Sigmoid colon (tissue), 7 donors: ENCODE measurements around the gene SMIM10L2A. TPM values are rescaled to one million over a fixed set of nuclear protein-coding genes. Genes with fewer than 3 reads are reported as not detected.

Source experiments
- DNase-seq: peaks from one replicate; pipeline ENCODE4 v3.0.0-alpha.2; 2019
- H3K27ac ChIP-seq, 4 donors: fragments of 200-600 bp; sonication (generic); one replicate each; pipeline ENCODE4 v1.5.1; 2016 to 2019; ENCODE audit warnings: mild to moderate bottlenecking in 1 of 4
- H3K27me3 ChIP-seq, 3 donors: fragments of 200-600 bp; sonication (generic); one replicate each; pipeline ENCODE4 v1.5.1; 2019; ENCODE audit warnings: mild to moderate bottlenecking in 1 of 3
- H3K36me3 ChIP-seq, 4 donors: fragments of 200-600 bp; sonication (generic); one replicate each; pipeline ENCODE4 v1.5.1; 2016 to 2019
- H3K4me1 ChIP-seq, 4 donors: fragments of 200-600 bp; sonication (generic); one replicate each; pipeline ENCODE4 v1.5.1; 2017 to 2019
- H3K4me3 ChIP-seq, 4 donors: fragments of 200-600 bp; sonication (generic); one replicate each; pipeline ENCODE4 v1.5.1; 2017 to 2019; ENCODE audit warnings: mild to moderate bottlenecking in 2 of 4, moderate library complexity in 1 of 4
- H3K9me3 ChIP-seq, 4 donors: fragments of 200-600 bp in 3 of 4; sonication (generic) in 3 of 4; one replicate each; pipeline versions ENCODE4 v1.5.1 to v1.6.1; 2013 to 2019
- CTCF ChIP-seq, 4 experiments: fragments of 450-650 bp in 3 of 4; fragments of 200-600 bp in 1 of 4; IDR thresholded peaks; one replicate each; pipeline ENCODE4 v1.5.1; 2016 to 2019; ENCODE audit warnings: antibody characterized with exemption in 4 of 4, mild to moderate bottlenecking in 3 of 4, moderate library complexity in 2 of 4
- EP300 ChIP-seq, 4 donors: sonication (generic); formaldehyde crosslinking; IDR thresholded peaks; one replicate each; pipeline ENCODE4 v1.6.1; 2017; ENCODE audit warnings: antibody characterized with exemption in 4 of 4
- POLR2A ChIP-seq, 2 donors: fragments of 450-650 bp; IDR thresholded peaks; one replicate each; pipeline ENCODE4 v1.6.1; 2016; ENCODE audit warnings: antibody characterized with exemption in 2 of 2, mild to moderate bottlenecking in 2 of 2, moderate library complexity in 2 of 2
- POLR2AphosphoS5 ChIP-seq, 4 donors: sonication (generic); formaldehyde crosslinking; IDR thresholded peaks; one replicate each; pipeline ENCODE4 v1.6.1; 2017; ENCODE audit warnings: antibody characterized with exemption in 4 of 4
- WGBS, 2 donors: extraction: QIAGEN DNeasy Blood & Tissue Kit; methylation state at CpG; one replicate each; pipeline ENCODE4 v1.1.7; 2013; 5-methylcytosine and 5-hydroxymethylcytosine counted together
- intact Hi-C: fragments of 100-400 bp; cut with DNase I; formaldehyde crosslinking; loops from one replicate; pipeline ENCODE4 v1.15.1; 2023
- polyA plus RNA-seq, 3 donors: library from polyadenylated mRNA; stranded (reverse); fragments of 200-250 nt; gene quantifications; one replicate each; pipeline ENCODE4 v1.2.3, GENCODE V29; 2013
- small RNA-seq, 3 donors: library from RNA; depleted of rRNA; stranded (forward); fragments of <200 nt; gene quantifications; one replicate each; pipeline ENCODE3, GENCODE V24; 2016
- total RNA-seq, 4 donors: library from RNA; depleted of rRNA; stranded (reverse); fragments of >200 nt; gene quantifications; one replicate each; pipeline ENCODE4 v1.1.0, GENCODE V29; 2016
- donor health status: healthy with polysubstance abuse.
- donor health status: Bipolar disorder and iron deficiency.
- donor health status: healthy.

The SMIM10L2A gene
- total and polyA plus RNA-seq, 7 donors = under 0.01 to 1.9 (median 1.0) TPM; not detected in 1

- Histone ChIP-seq H3K9me3 (no peaks in the 10 kb centered on the region), H3K36me3 (no peaks in the 10 kb centered on the region), H3K4me3 (no peak overlapping the region), H3K27ac (no peak overlapping the region), H3K27me3 (no peaks in the 10 kb centered on the region), H3K4me1 (no peaks in the 10 kb centered on the region)
- intact Hi-C loops = no loop called here
- 61 to 86% methylated on average over 2 of the region's 2 CpGs for WGBS, 2 donors
- TF ChIP-seq EP300 (IDR thresholded peaks at IDR 0.05) (no peak), POLR2AphosphoS5 (IDR thresholded peaks at IDR 0.05) (no peak)
- DNase-seq = no peak
Measured at GRCh38 chrX:135463937-135464336, 42.2 kb downstream of the SMIM10L2A start.

- H3K4me3 ChIP-seq = no peak overlapping the region
- TF ChIP-seq CTCF (IDR thresholded peaks at IDR 0.05) = no peak
- TF ChIP-seq EP300 (IDR thresholded peaks at IDR 0.05) = no peak
- no peak for TF ChIP-seq POLR2A (IDR thresholded peaks at IDR 0.05)
- TF ChIP-seq POLR2AphosphoS5 (IDR thresholded peaks at IDR 0.05) = no peak
Measured at GRCh38 chrX:135476378-135476777, 54.6 kb downstream of the SMIM10L2A start.

GRCh38 chrX:135477576-135477975 lies 55.8 kb downstream of the SMIM10L2A start:
- Histone ChIP-seq H3K36me3 (no peaks in the 10 kb centered on the region), H3K4me1 (no peaks in the 10 kb centered on the region), H3K4me3 (no peak overlapping the region), H3K27ac (no peak overlapping the region), H3K9me3 (no peaks in the 10 kb centered on the region), H3K27me3 (no peaks in the 10 kb centered on the region)
- TF ChIP-seq POLR2A (IDR thresholded peaks at IDR 0.05) (no peak), CTCF (IDR thresholded peaks at IDR 0.05) (peak in 1 of 4 experiments; percentile 8)
- peak; percentile 69 for DNase-seq
- intact Hi-C loops = no loop called here
- WGBS, 2 donors = 2 to 10% methylated on average over 3 of the region's 3 CpGs

More at GRCh38 chrX:135476378-135476777, 54.6 kb downstream of the SMIM10L2A start:
- no peaks in the 10 kb centered on the region for H3K9me3 ChIP-seq
- H3K4me1 ChIP-seq = no peaks in the 10 kb centered on the region
- no peak for DNase-seq
- intact Hi-C loops = no loop called here
- no peaks in the 10 kb centered on the region for H3K27me3 ChIP-seq
- WGBS, 2 donors = 54 to 85% methylated on average over 3 of the region's 3 CpGs
- no peaks in the 10 kb centered on the region for H3K36me3 ChIP-seq
- H3K27ac ChIP-seq = no peak overlapping the region

Small RNA genes lying within 50 kb of the gene (small RNA-seq; reads per million reads assigned to genes)
- gene RNA5SP515 = 0.18 to 0.73 (median 0.32) reads per million in 3 donors

Other genes with a start within 250 kb of the SMIM10L2A start
- gene ETDA, start 169.9 kb upstream of the SMIM10L2A start, total RNA-seq = not detected
- not detected for gene ETDA, start 169.9 kb upstream of the SMIM10L2A start, polyA plus RNA-seq
- not detected for gene ETDC, start 112.5 kb upstream of the SMIM10L2A start, total RNA-seq
- not detected for gene ETDC, start 112.5 kb upstream of the SMIM10L2A start, polyA plus RNA-seq
- gene ZNF75D, start 77.8 kb upstream of the SMIM10L2A start, total RNA-seq = 1 to 10 TPM; 6.4 to 7.3 (median 6.7) TPM
- gene ZNF75D, start 77.8 kb upstream of the SMIM10L2A start, polyA plus RNA-seq = 1 to 10 TPM; 3.9 to 6.7 (median 4.2) TPM
- gene ZNF449, start 77.1 kb upstream of the SMIM10L2A start, total RNA-seq = 10 to 100 TPM in 1 of 4 donors, 1 to 10 TPM in 3; 5.8 to 10.0 (median 9.0) TPM
- 1 to 10 TPM in 2 of 3 donors, under 1 TPM in 1; 0.23 to 1.3 (median 1.2) TPM for gene ZNF449, start 77.1 kb upstream of the SMIM10L2A start, polyA plus RNA-seq
- 10 to 100 TPM in 1 of 4 donors, 1 to 10 TPM in 3; 8.7 to 10.5 (median 9.0) TPM for gene INTS6L, start 98.7 kb downstream of the SMIM10L2A start, total RNA-seq
- 10 to 100 TPM in 1 of 3 donors, 1 to 10 TPM in 2; 2.3 to 10.2 (median 3.0) TPM for gene INTS6L, start 98.7 kb downstream of the SMIM10L2A start, polyA plus RNA-seq